IgD-negative memory B cell (primary cell): ENCODE results near the gene ANXA8L1. TPM values are rescaled to one million over a fixed set of nuclear protein-coding genes. Genes with fewer than 3 reads are reported as not detected.
"Not testable (repeated sequence)": the region's sequence is repeated elsewhere in the genome, so short reads cannot be mapped to it uniquely, and the experiment has no call there.

Experiments
- H3K27ac Mint-ChIP-seq, 3 donors: one replicate each; pipeline ENCODE4 v1.8.0; 2020 to 2022; ENCODE audit warnings: mild to moderate bottlenecking in 3 of 3, mixed read lengths in 3 of 3, moderate library complexity in 1 of 3
- H3K27me3 Mint-ChIP-seq: one replicate; pipeline ENCODE4 v1.8.0; 2021; ENCODE audit warnings: mixed read lengths
- H3K36me3 Mint-ChIP-seq: one replicate; pipeline ENCODE4 v1.8.0; 2020; ENCODE audit warnings: mild to moderate bottlenecking, mixed read lengths
- H3K4me1 Mint-ChIP-seq, 3 donors: one replicate each; pipeline ENCODE4 v1.8.0; 2020 to 2022; ENCODE audit warnings: mixed read lengths in 3 of 3, mild to moderate bottlenecking in 1 of 3
- H3K4me3 Mint-ChIP-seq, 4 donors: one replicate each; pipeline ENCODE4 v1.8.0; 2020 to 2022; ENCODE audit warnings: mild to moderate bottlenecking in 4 of 4, mixed read lengths in 4 of 4, moderate library complexity in 3 of 4
- H3K9me3 Mint-ChIP-seq, 3 donors: one replicate each; pipeline ENCODE4 v1.8.0; 2020 to 2021; ENCODE audit warnings: mixed read lengths in 3 of 3, mild to moderate bottlenecking in 1 of 3
- polyA plus RNA-seq: library from polyadenylated mRNA; unstranded; fragments of 300-500 nt; fragmentation: Illumina TruSeq; gene quantifications from one replicate; pipeline ENCODE4 v1.2.3, GENCODE V29; 2021

ANXA8L1 gene
- polyA plus RNA-seq, 1 donor from 2014 or later, result not detected

DNA sequence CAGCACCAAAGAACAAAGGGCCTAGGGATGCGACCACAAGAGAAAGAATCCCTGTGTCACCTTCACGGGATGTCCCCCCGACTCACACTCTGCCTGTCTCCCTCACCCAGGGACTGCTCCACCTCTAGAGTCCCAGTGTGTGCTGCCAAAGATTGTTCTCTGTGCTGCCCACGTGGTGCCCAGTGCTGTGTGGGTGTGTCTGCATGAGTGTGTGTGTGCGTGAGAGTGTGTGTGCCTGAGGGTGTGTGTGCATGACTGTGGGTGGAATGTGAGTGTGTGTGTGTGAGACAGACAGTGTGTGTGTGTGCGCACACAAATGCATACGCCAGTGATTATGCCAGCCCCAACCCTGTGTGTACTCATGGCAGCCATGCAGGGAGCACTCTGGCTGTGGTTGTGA is 10.3 kb downstream of the ANXA8L1 start:
- not testable (repeated sequence) for H3K36me3 Mint-ChIP-seq, H3K9me3 Mint-ChIP-seq, H3K4me1 Mint-ChIP-seq, H3K27me3 Mint-ChIP-seq, H3K27ac Mint-ChIP-seq, H3K4me3 Mint-ChIP-seq

GRCh38 chr10:46386694-46387093 is 11.1 kb downstream of the ANXA8L1 start:
- H3K4me1 Mint-ChIP-seq, result not testable (repeated sequence)

GRCh38 chr10:46387309-46387902 is 11.8 kb downstream of the ANXA8L1 start:
- H3K27me3 Mint-ChIP-seq, H3K9me3 Mint-ChIP-seq, H3K36me3 Mint-ChIP-seq, H3K4me1 Mint-ChIP-seq, H3K4me3 Mint-ChIP-seq, H3K27ac Mint-ChIP-seq: not testable (repeated sequence)

More at GRCh38 chr10:46386694-46387093, 11.1 kb downstream of the ANXA8L1 start:
- H3K27ac Mint-ChIP-seq, H3K4me3 Mint-ChIP-seq, H3K27me3 Mint-ChIP-seq, H3K36me3 Mint-ChIP-seq, H3K9me3 Mint-ChIP-seq: not testable (repeated sequence)

GRCh38 chr10:46391422-46391821 is 15.8 kb downstream of the ANXA8L1 start:
- not testable (repeated sequence) for H3K4me1 Mint-ChIP-seq, H3K9me3 Mint-ChIP-seq, H3K36me3 Mint-ChIP-seq, H3K27me3 Mint-ChIP-seq, H3K4me3 Mint-ChIP-seq, H3K27ac Mint-ChIP-seq

- H3K27ac Mint-ChIP-seq, H3K36me3 Mint-ChIP-seq, H3K9me3 Mint-ChIP-seq, H3K4me3 Mint-ChIP-seq, H3K4me1 Mint-ChIP-seq, H3K27me3 Mint-ChIP-seq: not testable (repeated sequence)
Measured at GRCh38 chr10:46396441-46397279, 21.1 kb downstream of the ANXA8L1 start.

- H3K4me1 Mint-ChIP-seq, H3K36me3 Mint-ChIP-seq, H3K27ac Mint-ChIP-seq, H3K9me3 Mint-ChIP-seq, H3K27me3 Mint-ChIP-seq, H3K4me3 Mint-ChIP-seq: not testable (repeated sequence)
Measured at GRCh38 chr10:46397767-46398166, 22.2 kb downstream of the ANXA8L1 start.

DNA sequence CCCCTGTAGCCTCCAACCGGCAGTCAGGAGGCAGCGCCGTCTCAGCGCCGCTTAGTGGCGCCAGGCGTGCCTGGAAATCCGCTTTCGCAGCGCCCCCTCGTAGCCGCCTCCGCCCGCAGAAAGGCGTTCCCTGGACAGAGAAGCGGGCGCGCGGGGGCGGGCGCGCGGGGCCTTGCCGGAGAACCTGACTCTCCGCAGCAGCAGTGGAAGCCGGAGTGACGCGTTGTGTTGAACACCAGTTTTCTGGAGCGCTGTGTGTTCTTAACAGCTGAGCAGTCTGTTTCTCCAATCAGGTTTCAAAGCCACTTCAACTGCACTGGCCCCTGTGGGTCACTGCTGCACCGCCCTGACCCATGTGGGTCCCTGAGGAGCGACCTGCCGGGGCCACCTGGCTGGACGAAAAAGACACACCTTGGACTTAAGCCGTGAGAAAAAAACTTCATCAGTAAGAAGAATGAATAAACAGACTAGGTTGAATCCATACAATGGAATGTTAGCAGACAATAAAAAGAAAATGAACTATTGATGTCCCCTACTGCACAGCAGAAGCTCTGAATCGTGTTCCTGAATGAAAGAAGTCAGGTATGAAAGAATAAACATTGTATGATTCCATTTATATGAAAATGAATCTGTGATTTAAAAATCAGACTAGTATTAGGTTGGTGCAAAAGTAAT is 22.8 kb downstream of the ANXA8L1 start:
- H3K9me3 Mint-ChIP-seq, H3K27me3 Mint-ChIP-seq, H3K4me1 Mint-ChIP-seq, H3K36me3 Mint-ChIP-seq, H3K27ac Mint-ChIP-seq: not testable (repeated sequence)
- peak overlapping the region in 1 of 4 donors; percentile 78 for H3K4me3 Mint-ChIP-seq

- H3K9me3 Mint-ChIP-seq, H3K4me3 Mint-ChIP-seq, H3K27ac Mint-ChIP-seq, H3K4me1 Mint-ChIP-seq, H3K36me3 Mint-ChIP-seq, H3K27me3 Mint-ChIP-seq: not testable (repeated sequence)
Measured at GRCh38 chr10:46409556-46409955, 34.0 kb downstream of the ANXA8L1 start.

DNA sequence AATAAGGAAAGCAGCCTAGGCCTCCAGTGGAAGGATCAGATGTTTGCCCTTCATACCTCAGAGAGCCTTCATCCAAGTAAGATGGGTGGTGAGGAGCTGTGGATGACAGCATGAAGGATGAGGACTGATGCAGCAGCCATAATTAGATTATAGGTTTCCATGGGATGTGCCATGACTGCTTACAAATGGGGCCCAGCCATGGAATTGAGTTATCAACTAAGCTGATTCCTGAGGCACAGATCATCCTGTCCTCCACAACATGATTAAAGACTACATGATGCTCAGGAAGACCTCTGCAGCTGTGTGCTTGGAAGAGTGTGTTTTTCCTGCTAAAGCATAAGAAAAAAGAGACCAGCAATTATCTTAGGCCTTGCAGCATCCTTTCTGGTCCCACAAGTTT is 35.5 kb downstream of the ANXA8L1 start:
- H3K4me3 Mint-ChIP-seq, H3K27ac Mint-ChIP-seq, H3K36me3 Mint-ChIP-seq, H3K9me3 Mint-ChIP-seq, H3K27me3 Mint-ChIP-seq, H3K4me1 Mint-ChIP-seq: not testable (repeated sequence)

DNA sequence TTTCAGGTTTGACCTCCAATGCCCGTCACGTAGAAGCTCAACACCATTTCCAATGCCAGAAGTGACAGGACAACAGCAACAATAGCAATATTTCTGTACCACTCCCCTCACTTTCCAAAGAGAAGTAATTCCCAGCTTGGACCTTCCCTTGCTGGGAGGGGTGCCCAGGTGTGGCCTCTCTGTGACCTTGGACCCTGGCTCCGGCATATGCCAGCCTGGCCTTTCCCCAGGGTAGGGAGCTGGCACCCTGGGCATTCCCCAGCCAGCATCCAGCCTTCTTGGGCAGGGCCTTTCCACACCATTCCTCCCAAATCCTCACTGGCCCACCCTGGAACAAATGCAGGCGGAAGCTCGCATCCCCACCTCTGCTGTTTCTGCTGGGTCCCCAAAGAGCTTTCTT is 37.1 kb downstream of the ANXA8L1 start:
- not testable (repeated sequence) for H3K4me1 Mint-ChIP-seq, H3K9me3 Mint-ChIP-seq, H3K4me3 Mint-ChIP-seq, H3K27me3 Mint-ChIP-seq, H3K36me3 Mint-ChIP-seq, H3K27ac Mint-ChIP-seq

- H3K27ac Mint-ChIP-seq, H3K27me3 Mint-ChIP-seq, H3K9me3 Mint-ChIP-seq, H3K36me3 Mint-ChIP-seq, H3K4me3 Mint-ChIP-seq, H3K4me1 Mint-ChIP-seq: not testable (repeated sequence)
Measured at GRCh38 chr10:46415291-46415690, 39.7 kb downstream of the ANXA8L1 start.

- not testable (repeated sequence) for H3K36me3 Mint-ChIP-seq, H3K27ac Mint-ChIP-seq, H3K4me1 Mint-ChIP-seq, H3K9me3 Mint-ChIP-seq, H3K4me3 Mint-ChIP-seq, H3K27me3 Mint-ChIP-seq
Measured at GRCh38 chr10:46418283-46418682, 42.7 kb downstream of the ANXA8L1 start.

- H3K4me1 Mint-ChIP-seq, H3K27me3 Mint-ChIP-seq, H3K4me3 Mint-ChIP-seq, H3K36me3 Mint-ChIP-seq, H3K9me3 Mint-ChIP-seq, H3K27ac Mint-ChIP-seq: not testable (repeated sequence)
Measured at GRCh38 chr10:46419570-46420379, 44.2 kb downstream of the ANXA8L1 start.

GRCh38 chr10:46423550-46423949 is 48.0 kb downstream of the ANXA8L1 start:
- not testable (repeated sequence) for H3K4me3 Mint-ChIP-seq, H3K9me3 Mint-ChIP-seq, H3K4me1 Mint-ChIP-seq, H3K27ac Mint-ChIP-seq, H3K36me3 Mint-ChIP-seq, H3K27me3 Mint-ChIP-seq

GRCh38 chr10:46440942-46441341 is 65.4 kb downstream of the ANXA8L1 start:
- not testable (repeated sequence) for H3K27me3 Mint-ChIP-seq, H3K4me3 Mint-ChIP-seq, H3K27ac Mint-ChIP-seq, H3K9me3 Mint-ChIP-seq, H3K36me3 Mint-ChIP-seq, H3K4me1 Mint-ChIP-seq
